Measurements from ENCODE around the gene CYTIP. TPM values are rescaled to one million over a fixed set of nuclear protein-coding genes. Genes with fewer than 3 reads are reported as not detected.

The CYTIP gene
- total and polyA plus RNA-seq, 2 of the 4 experiments (the other 2 are of a cell fraction) = not detected

DNA sequence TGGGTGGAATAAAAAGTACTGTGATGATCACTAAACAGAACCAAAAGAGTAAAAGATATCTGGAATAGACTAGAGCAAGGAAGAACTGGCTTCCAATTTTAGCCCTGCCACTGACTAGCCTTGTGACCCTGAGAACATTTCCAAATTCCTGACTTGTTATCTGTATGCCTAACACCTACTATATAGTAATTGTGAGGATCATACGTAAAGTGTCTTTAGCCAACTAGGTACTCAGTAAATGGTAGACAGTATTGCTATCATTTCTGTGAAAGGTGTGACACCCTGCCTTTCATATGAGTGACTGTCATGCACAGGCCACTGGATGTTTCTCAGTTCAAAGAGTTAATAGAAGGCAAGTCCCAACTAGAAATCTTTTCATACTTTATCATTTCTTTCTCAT lies 29.8 kb downstream of the CYTIP start:
- no peaks in the 10 kb centered on the region for H3K79me1 ChIP-seq (ENCODE audit: low read depth in 1 of 2, low read length in 2 of 2)
- H3K36me3 ChIP-seq (ENCODE audit: control insufficient read depth, insufficient read depth, low read length) = no peaks in the 10 kb centered on the region
- ChIA-PET POLR2A (ENCODE audit: unreplicated experiment) (no interaction called here), CTCF (interaction anchor here (0.7 kb wide), 1 partner anchor 30 kb away, joined by 3 read pairs; the partner anchor contains the start of gene CYTIP)
- H3K4ac ChIP-seq (ENCODE audit: low read depth, low read length) = no peak overlapping the region
- no peak overlapping the region for H3K23ac ChIP-seq (ENCODE audit: low read depth, low read length)
- no peak overlapping the region for H3K9ac ChIP-seq (ENCODE audit: low read depth, low read length)
- H2AK9ac ChIP-seq (replicated peaks; ENCODE audit: low read depth, low read length, poor library complexity) = no peak overlapping the region
- no peak overlapping the region for H4K5ac ChIP-seq (ENCODE audit: low read depth, low read length)
- intact Hi-C loops (cut with micrococcal nuclease) (loop anchor here (1.0 kb wide), 1 partner anchor 8 kb away; no protein-coding TSS in a partner anchor), dilution Hi-C loops (cut with HindIII; ENCODE audit: low sequenced_read_pairs, unreplicated experiment) (no loop called here), in situ Hi-C loops (cut with MboI; ENCODE audit: low sequenced_read_pairs) (no loop called here)
- no peak overlapping the region for H3K27ac ChIP-seq (ENCODE audit: insufficient read depth, low read length)
- H2BK5ac ChIP-seq (ENCODE audit: low read depth, low read length, poor library complexity, severe bottlenecking) = no peak overlapping the region
- no peak overlapping the region for H2AFZ ChIP-seq (replicated peaks; ENCODE audit: low read length, poor library complexity)
- H2BK20ac ChIP-seq (ENCODE audit: low read depth, low read length) = no peak overlapping the region
- H3K9me1 ChIP-seq (ENCODE audit: insufficient read depth, low read length) = no peaks in the 10 kb centered on the region
- DNase-seq (no peak), ATAC-seq (ENCODE audit: low read depth) (no peak)
- TF ChIP-seq MAZ (IDR thresholded peaks at IDR 0.05; ENCODE audit: borderline replicate concordance, low read depth, low read length) (no peak), NFE2L2 (IDR thresholded peaks at IDR 0.05; ENCODE audit: low read depth, low read length) (no peak), RCOR1 (IDR thresholded peaks at IDR 0.05; ENCODE audit: insufficient replicate concordance, low read length) (no peak), SMC3 (IDR thresholded peaks at IDR 0.05; ENCODE audit: low read depth, low read length) (no peak), FOS (IDR thresholded peaks at IDR 0.05; ENCODE audit: low read depth, low read length) (no peak), CEBPB (IDR thresholded peaks at IDR 0.05; ENCODE audit: low read depth, low read length) (no peak), BHLHE40 (IDR thresholded peaks at IDR 0.05; ENCODE audit: low read depth, low read length) (no peak), RFX5 (IDR thresholded peaks at IDR 0.05; ENCODE audit: low read depth, low read length) (no peak), RAD21 (IDR thresholded peaks at IDR 0.05; ENCODE audit: low read length) (no peak), MAFK (IDR thresholded peaks at IDR 0.05; ENCODE audit: low read depth, low read length) (no peak), POLR2A (IDR thresholded peaks at IDR 0.05; ENCODE audit: low read depth, low read length) (no peak), CHD1 (IDR thresholded peaks at IDR 0.05; ENCODE audit: low read depth, low read length) (no peak), MXI1 (IDR thresholded peaks at IDR 0.05; ENCODE audit: borderline replicate concordance, low read depth, low read length) (no peak)
- TF ChIP-seq, protein P1, sequence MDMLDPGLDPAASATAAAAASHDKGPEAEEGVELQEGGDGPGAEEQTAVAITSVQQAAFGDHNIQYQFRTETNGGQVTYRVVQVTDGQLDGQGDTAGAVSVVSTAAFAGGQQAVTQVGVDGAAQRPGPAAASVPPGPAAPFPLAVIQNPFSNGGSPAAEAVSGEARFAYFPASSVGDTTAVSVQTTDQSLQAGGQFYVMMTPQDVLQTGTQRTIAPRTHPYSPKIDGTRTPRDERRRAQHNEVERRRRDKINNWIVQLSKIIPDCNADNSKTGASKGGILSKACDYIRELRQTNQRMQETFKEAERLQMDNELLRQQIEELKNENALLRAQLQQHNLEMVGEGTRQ (IDR thresholded peaks at IDR 0.05; ENCODE audit: low read depth, low read length) = no peak
- TF ChIP-seq, protein P2, sequence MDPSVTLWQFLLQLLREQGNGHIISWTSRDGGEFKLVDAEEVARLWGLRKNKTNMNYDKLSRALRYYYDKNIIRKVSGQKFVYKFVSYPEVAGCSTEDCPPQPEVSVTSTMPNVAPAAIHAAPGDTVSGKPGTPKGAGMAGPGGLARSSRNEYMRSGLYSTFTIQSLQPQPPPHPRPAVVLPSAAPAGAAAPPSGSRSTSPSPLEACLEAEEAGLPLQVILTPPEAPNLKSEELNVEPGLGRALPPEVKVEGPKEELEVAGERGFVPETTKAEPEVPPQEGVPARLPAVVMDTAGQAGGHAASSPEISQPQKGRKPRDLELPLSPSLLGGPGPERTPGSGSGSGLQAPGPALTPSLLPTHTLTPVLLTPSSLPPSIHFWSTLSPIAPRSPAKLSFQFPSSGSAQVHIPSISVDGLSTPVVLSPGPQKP (IDR thresholded peaks at IDR 0.05; ENCODE audit: borderline replicate concordance, low read depth, low read length) = no peak
- TF ChIP-seq, protein P3, sequence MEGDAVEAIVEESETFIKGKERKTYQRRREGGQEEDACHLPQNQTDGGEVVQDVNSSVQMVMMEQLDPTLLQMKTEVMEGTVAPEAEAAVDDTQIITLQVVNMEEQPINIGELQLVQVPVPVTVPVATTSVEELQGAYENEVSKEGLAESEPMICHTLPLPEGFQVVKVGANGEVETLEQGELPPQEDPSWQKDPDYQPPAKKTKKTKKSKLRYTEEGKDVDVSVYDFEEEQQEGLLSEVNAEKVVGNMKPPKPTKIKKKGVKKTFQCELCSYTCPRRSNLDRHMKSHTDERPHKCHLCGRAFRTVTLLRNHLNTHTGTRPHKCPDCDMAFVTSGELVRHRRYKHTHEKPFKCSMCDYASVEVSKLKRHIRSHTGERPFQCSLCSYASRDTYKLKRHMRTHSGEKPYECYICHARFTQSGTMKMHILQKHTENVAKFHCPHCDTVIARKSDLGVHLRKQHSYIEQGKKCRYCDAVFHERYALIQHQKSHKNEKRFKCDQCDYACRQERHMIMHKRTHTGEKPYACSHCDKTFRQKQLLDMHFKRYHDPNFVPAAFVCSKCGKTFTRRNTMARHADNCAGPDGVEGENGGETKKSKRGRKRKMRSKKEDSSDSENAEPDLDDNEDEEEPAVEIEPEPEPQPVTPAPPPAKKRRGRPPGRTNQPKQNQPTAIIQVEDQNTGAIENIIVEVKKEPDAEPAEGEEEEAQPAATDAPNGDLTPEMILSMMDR (conservative IDR thresholded peaks at IDR 0.05; ENCODE audit: low read depth, low read length) = no peak
- no TSS peak for BruUV-seq (replicated peaks)
- H2AK5ac ChIP-seq (ENCODE audit: low read depth, low read length) = no peak overlapping the region
- no peak overlapping the region for H3K56ac ChIP-seq (ENCODE audit: extremely low read depth, insufficient read depth, low read length)
- no CpG with 5 or more reads among the region's 1 CpG for WGBS, 2 experiments (ENCODE audit: extremely low coverage in 2 of 2, insufficient read length in 1 of 2)
- no peaks in the 10 kb centered on the region for H3K4me1 ChIP-seq (ENCODE audit: control insufficient read depth, insufficient read depth, low read length)
- H3K14ac ChIP-seq (replicated peaks; ENCODE audit: low read depth, low read length) = no peak overlapping the region
- no peak overlapping the region for H4K91ac ChIP-seq (ENCODE audit: insufficient read depth, low read depth, low read length)
- no peak overlapping the region for H4K8ac ChIP-seq (ENCODE audit: low read depth in 2 of 2, low read length in 2 of 2)
- H3K9me3 ChIP-seq (ENCODE audit: control insufficient read depth, insufficient read depth, low read length) = no peaks in the 10 kb centered on the region
- no peak overlapping the region for H3K4me2 ChIP-seq (ENCODE audit: low read depth, low read length)
- no peak overlapping the region for H2BK120ac ChIP-seq (ENCODE audit: low read depth, low read length)
- no peaks in the 10 kb centered on the region for H3K27me3 ChIP-seq (ENCODE audit: control insufficient read depth, insufficient read depth, low read length)
- H3K4me3 ChIP-seq (ENCODE audit: insufficient read depth, low read depth, low read length) = no peak overlapping the region
- H4K20me1 ChIP-seq (ENCODE audit: insufficient read depth, low read length) = no peaks in the 10 kb centered on the region
- H2BK15ac ChIP-seq (ENCODE audit: low read depth, low read length) = no peak overlapping the region
- H3K18ac ChIP-seq (ENCODE audit: low read depth, low read length) = no peak overlapping the region
